Endothelial cell of umbilical vein (primary cell): ENCODE results near the gene LUC7L. TPM values are rescaled to one million over a fixed set of nuclear protein-coding genes. Genes with fewer than 3 reads are reported as not detected.

Experiments
- BruUV-seq: library from RNA; stranded (reverse); fragments of 400-500 nt; replicated peaks from 2 replicates; lab custom pipeline; 2021; lab: Mats Ljungman, UMichigan
- CTCF ChIA-PET: fragments of 300-600, 350-600 bp; sonication (Branson Sonifier 250); formaldehyde crosslinking; loops from one replicate; lab custom pipeline; 2021; ENCODE audit warnings: antibody characterized with exemption, inconsistent platforms; lab: Charles Lee
- POLR2A ChIA-PET: fragments of 300-600, 350-600 bp; sonication (Branson Sonifier 250); formaldehyde crosslinking; loops from one replicate; lab custom pipeline; 2021; ENCODE audit warnings: antibody characterized with exemption, inconsistent platforms; lab: Charles Lee
- DNase-seq: peaks from one replicate; pipeline ENCODE4 v3.0.0-alpha.2; 2011; ENCODE audit warnings: low read depth, low spot score
- FAIRE-seq: peaks from 2 replicates; lab custom pipeline; 2011; peaks lifted over from hg19 to GRCh38; lab: Jason Lieb, UNC
- H2AFZ ChIP-seq: 2 replicates; pipeline ENCODE4 v1.6.0; 2012; ENCODE audit warnings: low read depth, low read length, control low read depth, inconsistent platforms
- H3K27ac ChIP-seq: 2 replicates; pipeline ENCODE4 v1.5.1; 2011; ENCODE audit warnings: low read depth, mild to moderate bottlenecking, control low read depth, low read length, moderate library complexity; ENCODE audit not compliant: insufficient read depth
- H3K27me3 ChIP-seq, 2 experiments: 2 replicates each; pipeline versions ENCODE4 v1.6.0 to v1.6.1; 2011; ENCODE audit warnings: low read length in 2 of 2, mixed read lengths in 1 of 2; ENCODE audit not compliant: control insufficient read depth in 2 of 2, insufficient read depth in 2 of 2
- H3K36me3 ChIP-seq, 2 experiments: 2 replicates in 1 of 2; 3 replicates in 1 of 2; pipeline ENCODE4 v1.5.1; 2011; ENCODE audit warnings: low read length in 2 of 2, mild to moderate bottlenecking in 1 of 2, moderate library complexity in 1 of 2; ENCODE audit not compliant: control insufficient read depth in 2 of 2, insufficient read depth in 2 of 2; ENCODE audit errors: extremely low read depth in 1 of 2
- H3K4me1 ChIP-seq: 3 replicates; pipeline ENCODE4 v1.5.1; 2011; ENCODE audit warnings: mild to moderate bottlenecking, low read length; ENCODE audit not compliant: control insufficient read depth, insufficient read depth; ENCODE audit errors: extremely low read depth
- H3K4me2 ChIP-seq: 2 replicates; pipeline ENCODE4 v1.6.1; 2011; ENCODE audit warnings: low read length, control low read depth, mixed read lengths; ENCODE audit not compliant: insufficient read depth
- H3K4me3 ChIP-seq, 3 experiments: fragments of 200-600 bp in 1 of 3; sonication (generic), shearing (Covaris generic) in 1 of 3; replicated peaks in 1 of 3; 2 replicates each; pipeline ENCODE4 v1.5.1; 2011 to 2016; ENCODE audit warnings: control low read depth in 3 of 3, low read length in 3 of 3, mild to moderate bottlenecking in 2 of 3, inconsistent platforms in 1 of 3, low read depth in 1 of 3, moderate library complexity in 1 of 3; ENCODE audit not compliant: insufficient read depth in 1 of 3
- H3K79me2 ChIP-seq: 2 replicates; pipeline ENCODE4 v1.6.0; 2012; ENCODE audit warnings: low read length, inconsistent platforms; ENCODE audit not compliant: control insufficient read depth, insufficient read depth
- H3K9ac ChIP-seq: replicated peaks from 2 replicates; pipeline ENCODE3; 2011; ENCODE audit warnings: low read length, control low read depth; ENCODE audit not compliant: insufficient read depth; ENCODE audit errors: extremely low read depth
- H3K9me1 ChIP-seq: replicated peaks from 3 replicates; pipeline ENCODE4 v1.6.0; 2011; ENCODE audit warnings: mild to moderate bottlenecking, low read length; ENCODE audit not compliant: control insufficient read depth, insufficient read depth; ENCODE audit errors: extremely low read depth
- H3K9me3 ChIP-seq: replicated peaks from 2 replicates; pipeline ENCODE4 v1.5.1; 2012; ENCODE audit warnings: low read length, inconsistent platforms; ENCODE audit not compliant: control insufficient read depth, insufficient read depth
- H4K20me1 ChIP-seq: replicated peaks from 2 replicates; pipeline ENCODE3; 2011; ENCODE audit warnings: mild to moderate bottlenecking, low read length; ENCODE audit not compliant: control insufficient read depth, insufficient read depth; ENCODE audit errors: extremely low read depth
- EZH2 ChIP-seq: IDR thresholded peaks from 2 replicates; pipeline ENCODE4 v1.6.1; 2012; ENCODE audit warnings: borderline replicate concordance, low read depth, mild to moderate bottlenecking, moderate library complexity, low read length, inconsistent platforms; ENCODE audit not compliant: severe bottlenecking
- FOS ChIP-seq: IDR thresholded peaks from 2 replicates; pipeline ENCODE4 v1.6.1; 2011; ENCODE audit warnings: mild to moderate bottlenecking, low read length, moderate library complexity, borderline replicate concordance; ENCODE audit not compliant: insufficient read depth
- GATA2 ChIP-seq: IDR thresholded peaks from 2 replicates; pipeline ENCODE4 v1.7.0; 2011; ENCODE audit warnings: low read depth, mild to moderate bottlenecking, moderate library complexity, mixed read lengths, low read length; ENCODE audit not compliant: insufficient read length, insufficient read depth
- JUN ChIP-seq: IDR thresholded peaks from 2 replicates; pipeline ENCODE4 v1.6.1; 2011; ENCODE audit warnings: borderline replicate concordance, low read depth; ENCODE audit not compliant: insufficient read length, insufficient read depth
- MYC ChIP-seq: IDR thresholded peaks from one replicate; pipeline ENCODE4 v1.6.1; 2011; ENCODE audit warnings: mild to moderate bottlenecking, low read depth, low read length
- POLR2A ChIP-seq: IDR thresholded peaks from 2 replicates; pipeline ENCODE4 v1.6.1; 2012; ENCODE audit warnings: low read depth, mild to moderate bottlenecking, control low read depth, low read length
- POLR2AphosphoS5 ChIP-seq: IDR thresholded peaks from 2 replicates; pipeline ENCODE4 v1.6.1; 2012; ENCODE audit warnings: low read depth, mild to moderate bottlenecking, control low read depth, low read length, moderate library complexity; ENCODE audit not compliant: insufficient read depth
- dilution Hi-C: fragments of 300-500 bp; cut with MboI; formaldehyde crosslinking; loops from one replicate; pipeline ENCODE4 v1.15.0; 2019; ENCODE audit warnings: low sequenced_read_pairs; ENCODE audit not compliant: extremely low pct_ligation_motif_present
- intact Hi-C: fragments of 100-400 bp; cut with micrococcal nuclease; formaldehyde crosslinking; loops from one replicate; pipeline ENCODE4 v1.10.0; 2022
- polyA plus RNA-seq, 4 experiments: library from polyadenylated mRNA; depleted of rRNA in 3 of 4; stranded (reverse) in 3 of 4; unstranded in 1 of 4; fragments of >200 nt; gene quantifications; 2 replicates each; pipeline versions ENCODE4 v1.2.1 to v1.2.3, GENCODE V29; 2011 to 2012; ENCODE audit warnings: missing spikeins in 1 of 4
- total RNA-seq: library from RNA; stranded (reverse); gene quantifications from 2 replicates; pipeline ENCODE4 v1.2.3, GENCODE V29; 2021
- TF ChIP-seq, protein P1 (sequence below): IDR thresholded peaks from 2 replicates; pipeline ENCODE4 v1.6.1; 2011; ENCODE audit not compliant: insufficient read depth, insufficient read length
- TF ChIP-seq, protein P2 (sequence below), 2 donors: IDR thresholded peaks; 1 replicate in 1 of 2; 2 replicates in 1 of 2; pipeline ENCODE4 v1.5.1; 2011; ENCODE audit warnings: low read length in 2 of 2, mild to moderate bottlenecking in 2 of 2, moderate library complexity in 2 of 2, control low read depth in 1 of 2, inconsistent platforms in 1 of 2, low read depth in 1 of 2; ENCODE audit not compliant: insufficient read depth in 1 of 2; ENCODE audit errors: extremely low read depth in 1 of 2

The LUC7L gene
- total and polyA plus RNA-seq, 2 donors (not counting 3 experiments of a cell fraction or from before 2014, with no cell fraction given): 75.4 to 94.7 TPM

DNA sequence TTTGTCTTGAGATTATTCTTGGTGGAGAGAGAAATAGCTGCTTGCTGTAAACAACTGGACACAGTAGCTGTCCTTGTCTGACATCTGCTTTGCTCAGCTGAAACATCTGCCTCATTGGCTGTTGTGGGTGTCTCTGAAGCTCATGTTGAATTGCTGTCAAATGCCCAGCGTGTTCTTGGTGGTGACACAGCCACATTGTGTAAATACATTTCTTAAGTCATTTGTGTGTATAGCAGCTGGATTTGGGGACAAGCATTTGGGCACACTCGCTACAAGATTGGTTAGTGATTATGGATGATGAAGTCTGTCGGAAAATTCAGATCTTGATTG is 10.7 kb upstream of the LUC7L start:
- dilution Hi-C loops: no loop called here
- no peaks in the 10 kb centered on the region for H3K27me3 ChIP-seq
- BruUV-seq: no TSS peak
- CTCF ChIA-PET: interaction anchor here (1.2 to 1.4 kb wide), 2 partner anchors 11 to 122 kb away, joined by 3 to 4 read pairs; partner anchors contain the start of gene LUC7L
- H3K9ac ChIP-seq: no peak overlapping the region
- no peaks in the 10 kb centered on the region for H4K20me1 ChIP-seq
- no peaks in the 10 kb centered on the region for H3K9me1 ChIP-seq
- no peak overlapping the region for H3K4me3 ChIP-seq
- POLR2A ChIA-PET: no interaction called here
- TF ChIP-seq JUN (no peak), EZH2 (no peak), MYC (no peak), FOS (no peak), POLR2AphosphoS5 (no peak), GATA2 (no peak), POLR2A (no peak)
- TF ChIP-seq, protein P1, sequence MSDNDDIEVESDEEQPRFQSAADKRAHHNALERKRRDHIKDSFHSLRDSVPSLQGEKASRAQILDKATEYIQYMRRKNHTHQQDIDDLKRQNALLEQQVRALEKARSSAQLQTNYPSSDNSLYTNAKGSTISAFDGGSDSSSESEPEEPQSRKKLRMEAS: no peak
- TF ChIP-seq, protein P2, sequence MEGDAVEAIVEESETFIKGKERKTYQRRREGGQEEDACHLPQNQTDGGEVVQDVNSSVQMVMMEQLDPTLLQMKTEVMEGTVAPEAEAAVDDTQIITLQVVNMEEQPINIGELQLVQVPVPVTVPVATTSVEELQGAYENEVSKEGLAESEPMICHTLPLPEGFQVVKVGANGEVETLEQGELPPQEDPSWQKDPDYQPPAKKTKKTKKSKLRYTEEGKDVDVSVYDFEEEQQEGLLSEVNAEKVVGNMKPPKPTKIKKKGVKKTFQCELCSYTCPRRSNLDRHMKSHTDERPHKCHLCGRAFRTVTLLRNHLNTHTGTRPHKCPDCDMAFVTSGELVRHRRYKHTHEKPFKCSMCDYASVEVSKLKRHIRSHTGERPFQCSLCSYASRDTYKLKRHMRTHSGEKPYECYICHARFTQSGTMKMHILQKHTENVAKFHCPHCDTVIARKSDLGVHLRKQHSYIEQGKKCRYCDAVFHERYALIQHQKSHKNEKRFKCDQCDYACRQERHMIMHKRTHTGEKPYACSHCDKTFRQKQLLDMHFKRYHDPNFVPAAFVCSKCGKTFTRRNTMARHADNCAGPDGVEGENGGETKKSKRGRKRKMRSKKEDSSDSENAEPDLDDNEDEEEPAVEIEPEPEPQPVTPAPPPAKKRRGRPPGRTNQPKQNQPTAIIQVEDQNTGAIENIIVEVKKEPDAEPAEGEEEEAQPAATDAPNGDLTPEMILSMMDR (IDR thresholded peaks at IDR 0.05; ENCODE audit: extremely low read depth in 1 of 2, insufficient read depth in 1 of 2, low read depth in 1 of 2, low read length in 2 of 2): no peak
- H3K36me3 ChIP-seq: peaks cover 0 to 2% of the 10 kb centered on the region in 2 experiments
- no peak overlapping the region for H2AFZ ChIP-seq
- no peaks in the 10 kb centered on the region for H3K79me2 ChIP-seq
- no peak overlapping the region for H3K27ac ChIP-seq
- FAIRE-seq (no peak), DNase-seq (no peak)
- no peak overlapping the region for H3K4me2 ChIP-seq
- intact Hi-C loops: no loop called here
- no peaks in the 10 kb centered on the region for H3K9me3 ChIP-seq
- peaks cover 6% of the 10 kb centered on the region for H3K4me1 ChIP-seq
